HCT116 (cell line): ENCODE results near the gene NPW. TPM values are rescaled to one million over a fixed set of nuclear protein-coding genes. Genes with fewer than 3 reads are reported as not detected.

Source experiments
- CEBPB ChIP-seq: IDR thresholded peaks from 2 replicates; pipeline ENCODE4 v1.6.1; 2012; ENCODE audit warnings: low read depth
- FOSL1 ChIP-seq: IDR thresholded peaks from 2 replicates; pipeline ENCODE4 v1.6.1; 2012; ENCODE audit warnings: low read depth
- JUND ChIP-seq: IDR thresholded peaks from 2 replicates; pipeline ENCODE4 v1.6.1; 2012
- SP1 ChIP-seq: IDR thresholded peaks from 2 replicates; pipeline ENCODE4 v1.6.1; 2012; ENCODE audit warnings: low read depth
- YY1 ChIP-seq: IDR thresholded peaks from 2 replicates; pipeline ENCODE4 v1.6.1; 2011; ENCODE audit warnings: low read length, low read depth, moderate library complexity, mild to moderate bottlenecking; ENCODE audit not compliant: insufficient replicate concordance; ENCODE audit errors: extremely low read depth
- ZFX ChIP-seq: fragments of 450-650 bp; IDR thresholded peaks from 2 replicates; pipeline ENCODE4 v1.6.1; 2017
- total RNA-seq: library from RNA; stranded (reverse); gene quantifications from one replicate; pipeline ENCODE4 v1.2.1, GENCODE V29; 2021; ENCODE audit not compliant: unreplicated experiment
- TF ChIP-seq, protein P1 (sequence below): IDR thresholded peaks from 2 replicates; pipeline ENCODE4 v1.6.1; 2012; ENCODE audit warnings: low read depth
- TF ChIP-seq, protein P2 (sequence below): IDR thresholded peaks from 2 replicates; pipeline ENCODE4 v1.6.1; 2012
- TF ChIP-seq, protein P3 (sequence below): IDR thresholded peaks from 2 replicates; pipeline ENCODE4 v1.6.1; 2012

The NPW gene
- total RNA-seq, 1 experiment from 2014 or later = 226 TPM

DNA sequence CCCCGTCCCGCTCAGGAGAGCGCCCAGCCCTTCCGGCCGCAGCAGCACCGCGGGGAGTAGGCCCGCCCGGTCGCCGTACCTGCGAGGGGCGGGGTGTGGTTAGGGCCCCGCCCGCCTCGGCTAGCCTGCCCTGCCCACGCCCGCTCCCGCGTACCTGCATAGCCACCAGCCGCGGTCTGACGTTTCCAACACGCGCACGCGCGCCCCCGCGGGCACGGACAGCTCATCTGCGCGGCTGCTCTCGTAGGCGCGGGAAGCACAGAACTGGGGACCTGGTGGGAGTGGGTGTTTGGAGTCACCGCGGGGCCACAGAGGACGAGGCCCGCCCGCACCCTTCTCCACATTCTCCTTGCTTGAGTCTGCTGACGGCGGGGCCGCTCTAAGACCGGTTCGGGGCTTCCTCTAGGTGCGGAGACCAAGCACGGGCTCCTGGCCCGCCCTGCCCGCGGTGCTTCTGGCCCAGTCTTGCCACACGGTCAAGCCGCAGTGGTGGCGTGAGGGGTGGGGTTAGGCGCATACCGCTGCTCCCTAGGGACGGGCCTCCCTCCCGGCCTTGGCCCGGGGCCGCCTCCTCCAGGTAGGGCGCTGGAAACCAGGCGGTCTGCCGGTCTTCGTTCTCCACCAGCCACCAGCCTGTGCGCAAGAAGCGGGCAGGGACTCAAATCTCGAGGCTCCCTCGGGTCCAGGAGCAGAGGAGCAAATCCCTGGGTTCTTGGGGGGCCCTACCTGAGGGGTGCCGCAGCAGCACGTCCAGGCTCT lies 40.1 kb upstream of the NPW start (continued):
- TF ChIP-seq, protein P1, sequence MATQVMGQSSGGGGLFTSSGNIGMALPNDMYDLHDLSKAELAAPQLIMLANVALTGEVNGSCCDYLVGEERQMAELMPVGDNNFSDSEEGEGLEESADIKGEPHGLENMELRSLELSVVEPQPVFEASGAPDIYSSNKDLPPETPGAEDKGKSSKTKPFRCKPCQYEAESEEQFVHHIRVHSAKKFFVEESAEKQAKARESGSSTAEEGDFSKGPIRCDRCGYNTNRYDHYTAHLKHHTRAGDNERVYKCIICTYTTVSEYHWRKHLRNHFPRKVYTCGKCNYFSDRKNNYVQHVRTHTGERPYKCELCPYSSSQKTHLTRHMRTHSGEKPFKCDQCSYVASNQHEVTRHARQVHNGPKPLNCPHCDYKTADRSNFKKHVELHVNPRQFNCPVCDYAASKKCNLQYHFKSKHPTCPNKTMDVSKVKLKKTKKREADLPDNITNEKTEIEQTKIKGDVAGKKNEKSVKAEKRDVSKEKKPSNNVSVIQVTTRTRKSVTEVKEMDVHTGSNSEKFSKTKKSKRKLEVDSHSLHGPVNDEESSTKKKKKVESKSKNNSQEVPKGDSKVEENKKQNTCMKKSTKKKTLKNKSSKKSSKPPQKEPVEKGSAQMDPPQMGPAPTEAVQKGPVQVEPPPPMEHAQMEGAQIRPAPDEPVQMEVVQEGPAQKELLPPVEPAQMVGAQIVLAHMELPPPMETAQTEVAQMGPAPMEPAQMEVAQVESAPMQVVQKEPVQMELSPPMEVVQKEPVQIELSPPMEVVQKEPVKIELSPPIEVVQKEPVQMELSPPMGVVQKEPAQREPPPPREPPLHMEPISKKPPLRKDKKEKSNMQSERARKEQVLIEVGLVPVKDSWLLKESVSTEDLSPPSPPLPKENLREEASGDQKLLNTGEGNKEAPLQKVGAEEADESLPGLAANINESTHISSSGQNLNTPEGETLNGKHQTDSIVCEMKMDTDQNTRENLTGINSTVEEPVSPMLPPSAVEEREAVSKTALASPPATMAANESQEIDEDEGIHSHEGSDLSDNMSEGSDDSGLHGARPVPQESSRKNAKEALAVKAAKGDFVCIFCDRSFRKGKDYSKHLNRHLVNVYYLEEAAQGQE = no peak
- TF ChIP-seq SP1 (no peak), YY1 (peak; percentile 26), JUND (no peak), ZFX (peak; percentile 48; the same call in 1 of the 2 replicates), FOSL1 (no peak), CEBPB (no peak)
- TF ChIP-seq, protein P2, sequence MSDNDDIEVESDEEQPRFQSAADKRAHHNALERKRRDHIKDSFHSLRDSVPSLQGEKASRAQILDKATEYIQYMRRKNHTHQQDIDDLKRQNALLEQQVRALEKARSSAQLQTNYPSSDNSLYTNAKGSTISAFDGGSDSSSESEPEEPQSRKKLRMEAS = no peak
- TF ChIP-seq, protein P3, sequence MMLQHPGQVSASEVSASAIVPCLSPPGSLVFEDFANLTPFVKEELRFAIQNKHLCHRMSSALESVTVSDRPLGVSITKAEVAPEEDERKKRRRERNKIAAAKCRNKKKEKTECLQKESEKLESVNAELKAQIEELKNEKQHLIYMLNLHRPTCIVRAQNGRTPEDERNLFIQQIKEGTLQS = no peak
